ENCODE results near the gene DUSP1. TPM values are rescaled to one million over a fixed set of nuclear protein-coding genes. Genes with fewer than 3 reads are reported as not detected.
A peak's percentile ranks its signal among the peaks of the same experiment; 100 is the strongest.

Gene DUSP1
- total and polyA plus RNA-seq, 2 of the 13 experiments (the other 11 are each of a cell fraction or from before 2014, with no cell fraction given) = 27.1 to 55.5 TPM

- TF ChIP-seq, protein P1, sequence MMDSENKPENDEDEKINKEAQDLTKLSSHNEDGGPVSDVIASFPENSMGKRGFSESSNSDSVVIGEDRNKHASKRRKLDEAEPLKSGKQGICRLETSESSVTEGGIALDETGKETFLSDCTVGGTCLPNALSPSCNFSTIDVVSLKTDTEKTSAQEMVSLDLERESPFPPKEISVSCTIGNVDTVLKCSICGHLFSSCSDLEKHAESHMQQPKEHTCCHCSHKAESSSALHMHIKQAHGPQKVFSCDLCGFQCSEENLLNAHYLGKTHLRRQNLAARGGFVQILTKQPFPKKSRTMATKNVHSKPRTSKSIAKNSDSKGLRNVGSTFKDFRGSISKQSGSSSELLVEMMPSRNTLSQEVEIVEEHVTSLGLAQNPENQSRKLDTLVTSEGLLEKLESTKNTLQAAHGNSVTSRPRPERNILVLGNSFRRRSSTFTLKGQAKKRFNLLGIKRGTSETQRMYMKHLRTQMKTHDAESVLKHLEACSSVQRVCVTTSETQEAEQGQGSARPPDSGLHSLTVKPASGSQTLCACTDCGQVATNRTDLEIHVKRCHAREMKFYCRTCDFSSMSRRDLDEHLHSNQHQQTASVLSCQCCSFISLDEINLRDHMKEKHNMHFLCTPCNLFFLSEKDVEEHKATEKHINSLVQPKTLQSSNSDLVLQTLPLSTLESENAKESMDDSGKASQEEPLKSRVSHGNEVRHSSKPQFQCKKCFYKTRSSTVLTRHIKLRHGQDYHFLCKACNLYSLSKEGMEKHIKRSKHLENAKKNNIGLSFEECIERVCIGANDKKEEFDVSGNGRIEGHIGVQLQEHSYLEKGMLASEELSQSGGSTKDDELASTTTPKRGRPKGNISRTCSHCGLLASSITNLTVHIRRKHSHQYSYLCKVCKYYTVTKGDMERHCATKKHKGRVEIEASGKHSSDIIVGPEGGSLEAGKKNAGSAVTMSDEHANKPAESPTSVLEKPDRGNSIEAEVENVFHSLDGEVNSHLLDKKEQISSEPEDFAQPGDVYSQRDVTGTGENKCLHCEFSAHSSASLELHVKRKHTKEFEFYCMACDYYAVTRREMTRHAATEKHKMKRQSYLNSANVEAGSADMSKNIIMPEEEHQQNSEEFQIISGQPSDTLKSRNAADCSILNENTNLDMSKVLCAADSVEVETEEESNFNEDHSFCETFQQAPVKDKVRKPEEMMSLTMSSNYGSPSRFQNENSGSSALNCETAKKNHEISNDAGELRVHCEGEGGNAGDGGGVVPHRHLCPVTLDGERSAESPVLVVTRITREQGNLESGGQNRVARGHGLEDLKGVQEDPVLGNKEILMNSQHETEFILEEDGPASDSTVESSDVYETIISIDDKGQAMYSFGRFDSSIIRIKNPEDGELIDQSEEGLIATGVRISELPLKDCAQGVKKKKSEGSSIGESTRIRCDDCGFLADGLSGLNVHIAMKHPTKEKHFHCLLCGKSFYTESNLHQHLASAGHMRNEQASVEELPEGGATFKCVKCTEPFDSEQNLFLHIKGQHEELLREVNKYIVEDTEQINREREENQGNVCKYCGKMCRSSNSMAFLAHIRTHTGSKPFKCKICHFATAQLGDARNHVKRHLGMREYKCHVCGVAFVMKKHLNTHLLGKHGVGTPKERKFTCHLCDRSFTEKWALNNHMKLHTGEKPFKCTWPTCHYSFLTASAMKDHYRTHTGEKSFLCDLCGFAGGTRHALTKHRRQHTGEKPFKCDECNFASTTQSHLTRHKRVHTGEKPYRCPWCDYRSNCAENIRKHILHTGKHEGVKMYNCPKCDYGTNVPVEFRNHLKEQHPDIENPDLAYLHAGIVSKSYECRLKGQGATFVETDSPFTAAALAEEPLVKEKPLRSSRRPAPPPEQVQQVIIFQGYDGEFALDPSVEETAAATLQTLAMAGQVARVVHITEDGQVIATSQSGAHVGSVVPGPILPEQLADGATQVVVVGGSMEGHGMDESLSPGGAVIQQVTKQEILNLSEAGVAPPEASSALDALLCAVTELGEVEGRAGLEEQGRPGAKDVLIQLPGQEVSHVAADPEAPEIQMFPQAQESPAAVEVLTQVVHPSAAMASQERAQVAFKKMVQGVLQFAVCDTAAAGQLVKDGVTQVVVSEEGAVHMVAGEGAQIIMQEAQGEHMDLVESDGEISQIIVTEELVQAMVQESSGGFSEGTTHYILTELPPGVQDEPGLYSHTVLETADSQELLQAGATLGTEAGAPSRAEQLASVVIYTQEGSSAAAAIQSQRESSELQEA (CRISPR knock-in tag; IDR thresholded peaks at IDR 0.05; ENCODE audit: not compliant biosample characterization) = no peak
- TF ChIP-seq GATAD2A (CRISPR knock-in tag; IDR thresholded peaks at IDR 0.05) (peak; percentile 71; the same call in 1 of the 2 replicates), ZNF724P (CRISPR knock-in tag; IDR thresholded peaks at IDR 0.05; ENCODE audit: borderline replicate concordance) (peak; percentile 77; the same call in 1 of the 2 replicates), RXRB (CRISPR knock-in tag; IDR thresholded peaks at IDR 0.05; ENCODE audit: borderline replicate concordance) (peak; percentile 59), ELF3 (CRISPR knock-in tag; IDR thresholded peaks at IDR 0.05) (peak; percentile 66), ATAD3A (CRISPR knock-in tag; IDR thresholded peaks at IDR 0.05) (no peak)
- TF ChIP-seq, protein P2, sequence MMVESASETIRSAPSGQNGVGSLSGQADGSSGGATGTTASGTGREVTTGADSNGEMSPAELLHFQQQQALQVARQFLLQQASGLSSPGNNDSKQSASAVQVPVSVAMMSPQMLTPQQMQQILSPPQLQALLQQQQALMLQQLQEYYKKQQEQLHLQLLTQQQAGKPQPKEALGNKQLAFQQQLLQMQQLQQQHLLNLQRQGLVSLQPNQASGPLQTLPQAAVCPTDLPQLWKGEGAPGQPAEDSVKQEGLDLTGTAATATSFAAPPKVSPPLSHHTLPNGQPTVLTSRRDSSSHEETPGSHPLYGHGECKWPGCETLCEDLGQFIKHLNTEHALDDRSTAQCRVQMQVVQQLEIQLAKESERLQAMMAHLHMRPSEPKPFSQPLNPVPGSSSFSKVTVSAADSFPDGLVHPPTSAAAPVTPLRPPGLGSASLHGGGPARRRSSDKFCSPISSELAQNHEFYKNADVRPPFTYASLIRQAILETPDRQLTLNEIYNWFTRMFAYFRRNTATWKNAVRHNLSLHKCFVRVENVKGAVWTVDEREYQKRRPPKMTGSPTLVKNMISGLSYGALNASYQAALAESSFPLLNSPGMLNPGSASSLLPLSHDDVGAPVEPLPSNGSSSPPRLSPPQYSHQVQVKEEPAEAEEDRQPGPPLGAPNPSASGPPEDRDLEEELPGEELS (CRISPR knock-in tag; IDR thresholded peaks at IDR 0.05) = peak; percentile 60; the same call in 1 of the 2 replicates
- TF ChIP-seq, protein P3, sequence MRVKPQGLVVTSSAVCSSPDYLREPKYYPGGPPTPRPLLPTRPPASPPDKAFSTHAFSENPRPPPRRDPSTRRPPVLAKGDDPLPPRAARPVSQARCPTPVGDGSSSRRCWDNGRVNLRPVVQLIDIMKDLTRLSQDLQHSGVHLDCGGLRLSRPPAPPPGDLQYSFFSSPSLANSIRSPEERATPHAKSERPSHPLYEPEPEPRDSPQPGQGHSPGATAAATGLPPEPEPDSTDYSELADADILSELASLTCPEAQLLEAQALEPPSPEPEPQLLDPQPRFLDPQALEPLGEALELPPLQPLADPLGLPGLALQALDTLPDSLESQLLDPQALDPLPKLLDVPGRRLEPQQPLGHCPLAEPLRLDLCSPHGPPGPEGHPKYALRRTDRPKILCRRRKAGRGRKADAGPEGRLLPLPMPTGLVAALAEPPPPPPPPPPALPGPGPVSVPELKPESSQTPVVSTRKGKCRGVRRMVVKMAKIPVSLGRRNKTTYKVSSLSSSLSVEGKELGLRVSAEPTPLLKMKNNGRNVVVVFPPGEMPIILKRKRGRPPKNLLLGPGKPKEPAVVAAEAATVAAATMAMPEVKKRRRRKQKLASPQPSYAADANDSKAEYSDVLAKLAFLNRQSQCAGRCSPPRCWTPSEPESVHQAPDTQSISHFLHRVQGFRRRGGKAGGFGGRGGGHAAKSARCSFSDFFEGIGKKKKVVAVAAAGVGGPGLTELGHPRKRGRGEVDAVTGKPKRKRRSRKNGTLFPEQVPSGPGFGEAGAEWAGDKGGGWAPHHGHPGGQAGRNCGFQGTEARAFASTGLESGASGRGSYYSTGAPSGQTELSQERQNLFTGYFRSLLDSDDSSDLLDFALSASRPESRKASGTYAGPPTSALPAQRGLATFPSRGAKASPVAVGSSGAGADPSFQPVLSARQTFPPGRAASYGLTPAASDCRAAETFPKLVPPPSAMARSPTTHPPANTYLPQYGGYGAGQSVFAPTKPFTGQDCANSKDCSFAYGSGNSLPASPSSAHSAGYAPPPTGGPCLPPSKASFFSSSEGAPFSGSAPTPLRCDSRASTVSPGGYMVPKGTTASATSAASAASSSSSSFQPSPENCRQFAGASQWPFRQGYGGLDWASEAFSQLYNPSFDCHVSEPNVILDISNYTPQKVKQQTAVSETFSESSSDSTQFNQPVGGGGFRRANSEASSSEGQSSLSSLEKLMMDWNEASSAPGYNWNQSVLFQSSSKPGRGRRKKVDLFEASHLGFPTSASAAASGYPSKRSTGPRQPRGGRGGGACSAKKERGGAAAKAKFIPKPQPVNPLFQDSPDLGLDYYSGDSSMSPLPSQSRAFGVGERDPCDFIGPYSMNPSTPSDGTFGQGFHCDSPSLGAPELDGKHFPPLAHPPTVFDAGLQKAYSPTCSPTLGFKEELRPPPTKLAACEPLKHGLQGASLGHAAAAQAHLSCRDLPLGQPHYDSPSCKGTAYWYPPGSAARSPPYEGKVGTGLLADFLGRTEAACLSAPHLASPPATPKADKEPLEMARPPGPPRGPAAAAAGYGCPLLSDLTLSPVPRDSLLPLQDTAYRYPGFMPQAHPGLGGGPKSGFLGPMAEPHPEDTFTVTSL (CRISPR knock-in tag; IDR thresholded peaks at IDR 0.05; ENCODE audit: borderline replicate concordance) = peak; percentile 69; the same call in 1 of the 2 replicates
- TF ChIP-seq, protein P4, sequence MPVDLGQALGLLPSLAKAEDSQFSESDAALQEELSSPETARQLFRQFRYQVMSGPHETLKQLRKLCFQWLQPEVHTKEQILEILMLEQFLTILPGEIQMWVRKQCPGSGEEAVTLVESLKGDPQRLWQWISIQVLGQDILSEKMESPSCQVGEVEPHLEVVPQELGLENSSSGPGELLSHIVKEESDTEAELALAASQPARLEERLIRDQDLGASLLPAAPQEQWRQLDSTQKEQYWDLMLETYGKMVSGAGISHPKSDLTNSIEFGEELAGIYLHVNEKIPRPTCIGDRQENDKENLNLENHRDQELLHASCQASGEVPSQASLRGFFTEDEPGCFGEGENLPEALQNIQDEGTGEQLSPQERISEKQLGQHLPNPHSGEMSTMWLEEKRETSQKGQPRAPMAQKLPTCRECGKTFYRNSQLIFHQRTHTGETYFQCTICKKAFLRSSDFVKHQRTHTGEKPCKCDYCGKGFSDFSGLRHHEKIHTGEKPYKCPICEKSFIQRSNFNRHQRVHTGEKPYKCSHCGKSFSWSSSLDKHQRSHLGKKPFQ (CRISPR knock-in tag; IDR thresholded peaks at IDR 0.05; ENCODE audit: insufficient replicate concordance) = peak; percentile 72
Measured at GRCh38 chr5:172793577-172794488, 22.8 kb upstream of the DUSP1 start (continued).
